SKM-1 treated with dmso at 0.1 percent for 144 hours (cell line): ENCODE data around the gene ICAM3.
"Not testable (repeated sequence)": the region's sequence is repeated elsewhere in the genome, so short reads cannot be mapped to it uniquely, and the experiment has no call there.

Source experiments
- DNase-seq: peaks from one replicate; lab custom pipeline; 2025; ENCODE audit not compliant: unreplicated experiment; lab: John Stamatoyannopoulos, UW

Gene ICAM3, protein sequence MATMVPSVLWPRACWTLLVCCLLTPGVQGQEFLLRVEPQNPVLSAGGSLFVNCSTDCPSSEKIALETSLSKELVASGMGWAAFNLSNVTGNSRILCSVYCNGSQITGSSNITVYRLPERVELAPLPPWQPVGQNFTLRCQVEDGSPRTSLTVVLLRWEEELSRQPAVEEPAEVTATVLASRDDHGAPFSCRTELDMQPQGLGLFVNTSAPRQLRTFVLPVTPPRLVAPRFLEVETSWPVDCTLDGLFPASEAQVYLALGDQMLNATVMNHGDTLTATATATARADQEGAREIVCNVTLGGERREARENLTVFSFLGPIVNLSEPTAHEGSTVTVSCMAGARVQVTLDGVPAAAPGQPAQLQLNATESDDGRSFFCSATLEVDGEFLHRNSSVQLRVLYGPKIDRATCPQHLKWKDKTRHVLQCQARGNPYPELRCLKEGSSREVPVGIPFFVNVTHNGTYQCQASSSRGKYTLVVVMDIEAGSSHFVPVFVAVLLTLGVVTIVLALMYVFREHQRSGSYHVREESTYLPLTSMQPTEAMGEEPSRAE

DNA sequence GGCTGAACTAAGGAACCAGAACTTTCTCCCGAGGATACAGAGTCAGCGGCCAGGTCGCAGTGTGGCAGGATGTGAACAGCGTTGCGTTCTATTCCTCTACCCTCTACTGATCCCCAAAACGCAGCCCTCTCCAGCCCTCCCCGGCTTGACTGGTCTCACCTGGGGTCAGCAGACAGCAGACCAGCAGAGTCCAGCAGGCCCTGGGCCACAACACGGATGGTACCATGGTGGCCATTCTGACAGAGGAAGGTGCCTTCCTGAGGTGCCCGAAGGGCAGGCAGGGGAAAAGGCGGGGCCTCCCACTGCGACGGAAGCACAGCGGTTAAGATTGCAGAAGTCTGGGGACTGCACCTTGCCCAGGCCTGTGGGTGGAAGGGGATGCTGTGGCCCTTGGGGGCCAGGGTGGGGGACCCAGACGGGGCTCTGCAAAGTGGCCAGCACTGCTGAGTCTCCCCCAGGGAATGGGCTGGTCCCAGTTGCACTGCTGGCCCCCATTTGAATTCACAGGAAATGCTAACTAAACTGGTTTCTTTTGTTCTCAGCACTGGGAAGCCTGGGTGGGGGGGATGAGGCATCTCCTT is at the start of gene ICAM3:
Gene ICAM3, minus strand, starts transcription at position 245 of the 581 bp plus-strand sequence. Its CDS starts 10 bp downstream, at position 235.
- DNase-seq, result peak; percentile 43

DNA sequence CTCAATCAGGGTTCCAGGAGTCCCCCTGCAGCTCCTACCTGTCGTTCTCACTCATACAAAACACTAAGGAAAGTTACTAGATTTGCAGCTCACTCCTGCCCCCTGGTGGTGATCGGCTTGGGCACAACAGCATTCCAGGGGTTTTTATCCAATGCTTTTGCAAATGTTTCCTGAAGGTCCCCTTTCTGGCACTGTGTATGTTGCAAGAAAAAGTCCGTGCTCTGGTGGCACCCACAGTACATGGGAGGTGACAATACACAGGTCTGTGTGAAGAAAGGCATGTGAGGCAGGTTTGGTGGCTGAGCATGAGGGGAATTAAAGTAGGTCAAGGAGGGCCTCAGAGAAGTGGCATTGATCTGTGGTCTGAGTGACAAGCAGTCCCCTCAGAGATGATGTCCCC is 49.5 kb upstream of the ICAM3 start:
- DNase-seq, result peak; percentile 57

DNA sequence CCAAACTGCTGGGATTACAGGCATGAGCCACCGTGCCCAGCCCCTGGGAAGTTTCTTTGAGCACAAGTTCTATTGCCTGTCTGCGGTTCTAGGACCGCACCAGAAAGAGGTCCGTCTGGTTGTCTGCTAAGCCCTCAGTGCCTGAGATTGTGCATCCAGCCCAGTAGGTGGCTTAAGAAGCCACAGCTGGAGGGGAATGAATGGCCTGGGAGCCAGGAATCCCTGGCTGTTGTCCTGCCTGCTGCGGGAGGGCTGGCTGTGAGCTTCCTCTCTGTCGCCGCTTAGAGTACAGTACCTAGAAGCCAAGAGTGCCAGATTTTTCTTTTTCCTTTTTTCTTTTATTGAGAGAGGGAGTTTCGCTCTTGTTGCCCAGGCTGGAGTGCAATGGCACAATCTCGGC is 45.2 kb upstream of the ICAM3 start:
- DNase-seq, result no peak

DNA sequence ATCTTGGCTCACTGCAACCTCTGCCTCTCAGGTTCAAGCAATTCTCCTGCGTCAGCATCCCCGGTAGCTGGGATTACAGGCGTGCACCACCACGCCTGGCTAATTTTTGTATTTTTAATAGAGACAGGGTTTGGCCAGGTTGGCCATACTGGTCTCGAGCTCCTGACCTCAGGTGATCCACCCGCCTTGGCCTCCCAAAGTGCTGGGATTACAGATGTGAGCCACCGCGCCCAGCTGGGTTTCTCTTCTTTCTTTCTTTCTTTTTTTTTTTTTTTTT is 43.7 kb upstream of the ICAM3 start:
- DNase-seq, result not testable (repeated sequence)

DNA sequence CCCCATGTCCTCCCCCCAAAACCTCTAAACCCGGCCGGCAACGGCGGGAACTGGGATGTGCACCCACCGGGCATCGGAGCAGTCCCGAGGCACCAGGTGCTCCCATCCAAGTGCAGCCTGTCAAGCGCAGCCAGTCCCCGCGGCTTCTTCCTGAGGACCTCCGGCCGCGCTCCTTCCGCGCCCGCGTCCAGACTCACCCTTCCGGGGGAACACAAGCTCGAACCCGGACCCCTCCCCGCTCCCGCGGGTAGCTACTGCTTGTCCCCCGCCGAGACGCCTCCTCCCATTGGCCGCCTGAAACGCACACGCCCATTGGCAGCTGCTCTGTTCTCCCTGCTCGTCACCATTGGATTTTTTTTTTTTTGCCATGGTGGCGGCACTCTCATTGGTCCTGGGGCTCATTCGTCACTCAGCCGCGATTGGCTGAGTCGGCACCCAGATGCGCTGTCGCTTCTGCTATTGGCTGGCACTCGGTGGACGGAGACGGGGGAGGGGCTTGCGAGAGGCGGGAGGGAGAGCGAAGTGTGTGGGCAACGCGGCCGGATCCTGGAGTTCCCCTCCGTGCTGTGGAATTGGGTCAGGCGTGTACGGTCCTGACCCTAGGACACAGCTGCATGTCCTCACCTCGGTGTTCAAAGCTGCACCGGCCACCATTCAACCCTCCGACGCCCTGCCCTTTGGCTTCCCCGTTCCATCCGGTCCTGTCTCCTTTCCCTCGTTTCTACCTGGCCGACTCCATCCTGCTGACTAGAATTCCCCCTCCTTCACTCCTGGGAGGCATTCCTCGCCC is 41.1 kb upstream of the ICAM3 start, which contains the start of gene TYK2:
Gene TYK2, minus strand, starts transcription at position 260 of the 790 bp plus-strand sequence. CDS start 2,166 bp downstream, outside the sequence.
- DNase-seq, result peak; percentile 98

DNA sequence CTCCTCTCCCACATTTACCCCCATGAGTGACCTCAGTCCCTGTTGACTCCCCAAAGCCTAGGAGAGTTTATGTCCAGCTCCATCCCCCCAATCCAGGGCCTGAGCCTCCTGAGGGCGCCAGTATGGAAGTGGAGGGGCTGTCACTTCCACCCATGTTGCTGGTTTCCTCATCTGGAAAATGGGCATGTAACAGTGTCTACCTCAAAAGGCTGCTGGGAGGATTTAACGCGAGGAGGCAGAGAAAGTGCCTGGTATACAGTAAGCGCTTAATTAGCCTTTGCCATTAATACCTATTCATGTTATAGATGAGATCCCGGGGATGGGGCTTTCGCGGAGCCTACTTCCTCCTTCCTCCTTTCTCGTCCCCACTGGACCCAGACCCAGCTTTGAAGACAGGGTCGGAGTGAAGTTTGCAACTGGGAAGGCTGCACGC is 40.5 kb upstream of the ICAM3 start:
- peak; percentile 44 for DNase-seq

DNA sequence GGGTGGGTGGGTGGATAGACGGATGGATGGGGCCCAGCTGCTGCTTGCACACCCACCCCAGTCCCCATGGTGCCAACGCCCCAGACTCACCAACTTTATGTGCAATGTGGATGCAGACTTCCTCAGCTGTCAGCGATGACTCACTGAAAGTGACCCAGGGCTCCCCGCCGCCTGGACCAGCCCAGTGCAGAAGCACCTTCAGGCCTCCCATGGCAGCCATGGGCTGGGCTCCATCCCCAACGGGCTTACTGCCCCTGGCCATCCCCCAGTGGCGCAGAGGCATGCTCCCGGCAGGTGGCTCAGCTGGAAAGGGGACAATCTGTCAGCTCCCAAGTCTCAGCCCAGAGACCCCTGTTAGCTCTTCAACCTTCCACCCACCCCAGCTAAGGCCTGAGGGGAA is 38.7 kb upstream of the ICAM3 start:
- no peak for DNase-seq

DNA sequence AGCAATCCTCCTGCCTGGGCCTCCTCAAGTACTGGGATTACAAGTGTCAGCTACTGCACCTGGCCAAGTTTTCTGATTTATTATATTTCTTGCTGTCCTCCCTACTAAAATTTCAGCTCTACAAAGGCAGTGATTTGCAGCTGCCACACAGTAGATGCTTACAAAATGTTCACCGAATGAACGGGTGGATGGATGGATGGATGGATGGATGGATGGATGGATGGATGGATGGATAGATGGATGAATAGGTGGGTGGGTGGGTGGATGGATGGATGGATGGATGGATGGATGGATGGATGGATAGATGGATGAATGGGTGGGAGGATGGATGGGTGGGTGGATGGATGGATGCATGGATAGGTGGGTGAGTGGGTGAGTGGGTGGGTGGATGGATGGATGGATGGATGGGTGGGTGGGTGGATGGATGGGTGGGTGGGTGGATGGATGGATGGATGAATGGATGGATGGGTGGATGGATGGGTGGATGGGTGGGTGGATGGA is 37.8 kb upstream of the ICAM3 start:
- DNase-seq, result not testable (repeated sequence)

DNA sequence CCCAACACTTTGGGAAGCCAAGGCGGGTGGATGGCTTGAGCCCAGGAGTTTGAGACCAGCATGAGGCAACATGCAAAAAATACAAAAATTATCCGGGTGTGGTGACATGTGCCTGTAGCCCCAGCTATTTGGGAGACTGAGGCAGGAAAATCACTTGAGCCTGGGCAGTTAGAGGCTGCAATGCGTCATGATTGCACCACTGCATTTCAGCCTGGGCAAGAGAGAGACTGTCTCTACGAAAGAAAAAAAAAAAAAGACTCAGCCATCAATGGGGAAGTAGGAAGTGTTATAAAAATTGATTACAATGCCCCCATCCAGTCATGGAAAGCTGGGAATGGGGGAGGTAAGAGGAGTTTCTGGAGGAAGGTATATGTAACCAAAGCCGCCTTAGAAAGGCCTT is 35.5 kb upstream of the ICAM3 start:
- DNase-seq, result peak; percentile 4

DNA sequence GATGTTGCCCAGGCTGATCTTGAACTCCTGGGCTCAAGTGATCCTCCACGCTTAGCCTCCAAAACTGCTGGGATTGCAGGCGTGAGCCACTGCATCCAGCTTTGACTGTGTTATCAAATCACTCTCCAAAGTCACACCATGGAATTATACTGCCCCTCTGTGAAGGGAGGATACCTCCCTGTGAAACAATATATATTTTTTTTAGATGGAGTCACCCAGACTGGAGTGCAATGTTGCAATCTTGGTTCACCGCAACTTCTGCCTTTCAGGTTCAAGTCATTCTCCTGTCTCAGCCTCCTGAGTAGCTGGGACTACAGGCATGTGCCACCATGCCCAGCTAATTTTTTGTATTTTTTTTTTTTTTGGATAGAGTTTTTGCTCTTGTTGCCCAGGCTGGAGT is 33.3 kb upstream of the ICAM3 start:
- DNase-seq, result peak; percentile 90

DNA sequence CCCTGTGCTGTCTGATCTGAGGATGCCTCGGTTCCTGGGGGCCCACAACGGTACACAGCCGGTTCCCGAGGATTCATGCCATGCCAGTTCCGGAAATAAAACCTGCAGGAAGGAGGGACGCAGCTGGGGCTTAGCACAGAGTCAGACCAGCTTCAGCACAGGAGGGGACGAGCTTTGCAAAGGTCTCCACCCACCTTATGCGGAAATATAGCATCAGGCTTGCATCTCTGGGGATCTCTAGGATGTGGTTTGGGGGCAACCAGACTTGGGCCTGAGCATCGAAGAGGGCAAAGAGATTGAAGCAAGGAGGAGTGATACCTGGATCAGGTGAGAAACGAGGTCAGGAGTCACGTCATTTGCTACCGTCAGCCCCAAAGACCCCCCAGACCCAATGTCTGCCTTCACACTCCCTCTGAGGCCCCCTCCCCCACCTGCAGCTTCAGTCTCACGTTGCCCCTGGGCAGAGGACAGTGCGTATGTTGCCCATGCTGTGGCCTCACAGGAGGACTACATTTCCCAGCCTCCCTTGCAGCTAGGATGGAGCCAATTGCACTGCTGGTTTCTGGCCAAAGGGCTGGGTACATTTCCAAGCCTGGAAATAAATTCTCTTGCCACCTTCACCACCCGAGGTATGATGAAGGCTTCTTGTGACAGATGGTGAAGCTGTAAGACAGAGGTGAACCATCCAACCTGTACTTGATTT is 28.8 kb upstream of the ICAM3 start:
- no peak for DNase-seq

DNA sequence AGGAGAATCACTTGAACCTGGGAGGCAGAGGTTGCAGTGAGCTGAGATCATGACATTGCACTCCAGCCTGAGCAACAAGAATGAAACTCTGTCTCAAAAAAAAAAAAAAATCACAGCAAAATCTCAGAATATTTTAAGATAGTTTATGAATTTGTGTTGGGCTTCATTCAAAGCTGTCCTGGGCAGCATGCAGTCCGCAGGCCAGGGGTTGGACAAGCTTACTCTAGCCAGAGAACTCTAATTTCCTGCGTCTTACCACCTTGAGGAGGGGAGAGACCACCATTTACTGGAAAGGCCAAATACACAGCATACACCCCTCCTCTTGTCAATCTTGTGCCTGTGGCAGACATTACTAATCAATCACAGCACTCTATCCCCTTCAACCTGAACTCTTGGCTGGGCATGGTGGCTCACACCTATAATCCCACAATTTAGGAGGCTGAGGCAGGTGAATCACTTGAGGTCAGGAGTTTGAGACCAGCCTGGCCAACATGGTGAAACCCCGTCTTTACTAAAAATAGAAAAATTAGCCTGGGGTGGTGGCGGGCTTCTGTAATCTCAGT is 27.6 kb upstream of the ICAM3 start:
- not testable (repeated sequence) for DNase-seq

DNA sequence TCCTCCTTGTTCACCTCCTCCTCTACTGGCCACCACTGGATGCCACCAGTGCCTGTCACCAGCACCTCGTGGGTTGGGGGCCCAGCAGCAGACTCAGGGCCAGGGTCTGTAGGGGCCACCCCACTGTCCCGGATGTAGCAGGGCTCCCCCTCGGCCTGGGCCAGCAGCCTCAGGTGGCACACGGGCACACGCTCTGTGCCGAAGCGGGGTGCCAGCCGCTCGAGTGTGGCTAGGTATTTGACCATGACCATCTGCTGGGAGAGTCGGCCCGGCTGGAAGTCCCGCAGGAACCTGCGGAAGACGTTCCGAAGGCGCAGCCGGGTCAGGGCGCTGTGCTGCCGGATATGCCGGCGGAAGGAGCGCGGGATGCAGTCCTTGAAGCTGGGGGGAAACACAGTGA is 26.1 kb upstream of the ICAM3 start:
- no peak for DNase-seq

DNA sequence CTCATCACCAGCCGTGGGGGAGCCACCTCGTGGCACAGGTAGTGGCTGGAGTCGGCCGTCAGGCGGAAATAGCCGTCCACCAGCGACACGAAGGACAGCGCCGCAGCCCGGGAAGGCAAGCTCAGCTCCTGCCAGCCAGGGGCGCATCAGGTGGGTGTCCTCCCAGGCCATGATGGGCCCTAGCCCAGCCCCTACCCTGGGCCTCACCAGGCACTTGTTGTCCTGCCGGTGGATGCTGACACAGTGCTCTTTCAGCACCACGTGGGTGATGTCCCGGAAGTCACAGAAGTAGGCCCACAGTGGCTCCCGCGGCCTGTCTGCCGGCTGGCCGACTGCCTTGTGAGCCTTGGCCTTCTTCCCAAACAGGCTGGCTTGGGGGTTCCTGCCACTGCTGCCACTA is 25.2 kb upstream of the ICAM3 start:
- no peak for DNase-seq

DNA sequence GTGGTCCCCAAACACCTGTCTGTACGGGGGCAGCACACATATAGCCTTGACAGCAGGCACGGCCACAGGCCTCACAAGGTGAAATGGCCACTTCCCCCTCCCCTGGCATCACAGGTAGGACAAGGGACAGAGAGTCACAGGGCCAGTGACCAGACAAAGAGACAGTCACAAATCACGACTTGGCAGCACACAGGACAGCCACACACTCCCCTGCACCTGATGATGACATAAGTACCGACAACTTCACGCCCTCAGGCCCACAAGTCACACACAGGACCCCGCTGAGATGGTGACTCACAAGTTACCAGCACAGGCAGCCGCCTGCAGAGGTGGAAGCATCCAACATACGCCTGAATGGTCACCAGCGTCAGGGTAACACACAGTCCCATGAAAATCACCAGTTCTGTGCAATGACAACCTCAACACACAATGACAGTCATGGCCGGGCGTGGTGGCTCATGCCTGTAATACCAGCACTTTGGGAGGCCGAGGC is 24.4 kb upstream of the ICAM3 start:
- no peak for DNase-seq

DNA sequence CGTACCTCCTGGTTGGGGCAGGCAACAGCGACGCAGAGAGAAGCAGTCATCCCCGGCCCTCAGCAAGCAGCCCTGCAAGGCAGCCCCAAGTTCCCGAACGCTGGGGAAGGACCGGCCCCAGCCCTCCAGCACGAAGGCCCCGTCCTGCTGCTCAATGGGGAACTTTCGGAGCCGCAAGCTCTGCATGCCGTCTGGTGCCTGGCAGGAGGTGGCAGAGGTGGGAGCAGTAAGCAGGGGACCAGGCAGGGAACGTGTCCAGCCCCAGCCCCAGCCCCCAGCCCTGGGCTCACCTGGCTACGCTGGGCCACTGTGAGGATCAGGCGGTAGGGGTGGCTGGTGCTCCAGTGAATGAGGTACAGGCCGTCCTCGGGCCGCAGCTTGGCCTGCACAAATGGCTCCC is 22.8 kb upstream of the ICAM3 start:
- DNase-seq, result no peak

DNA sequence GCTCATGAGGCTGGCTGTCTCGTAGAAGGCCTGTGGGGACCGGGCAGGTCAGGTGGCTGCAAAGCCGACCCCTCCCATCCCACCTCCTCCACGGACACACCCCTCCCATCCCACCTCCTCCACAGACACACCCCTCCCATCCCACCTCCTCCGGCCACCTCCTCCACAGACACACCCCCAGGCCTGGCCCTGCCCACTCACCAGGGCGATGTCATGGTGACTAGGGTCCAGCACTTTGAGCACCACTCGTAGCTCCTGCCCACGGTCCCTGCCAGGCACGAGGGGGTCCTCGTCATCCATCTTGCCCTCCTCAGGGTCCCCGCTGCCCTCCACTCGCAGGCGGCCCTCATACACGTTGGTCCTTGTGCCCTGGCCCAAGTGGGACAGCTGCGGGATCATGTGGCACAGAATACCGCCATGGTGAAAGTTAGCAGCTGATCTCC is 22.2 kb upstream of the ICAM3 start:
- DNase-seq, result no peak

DNA sequence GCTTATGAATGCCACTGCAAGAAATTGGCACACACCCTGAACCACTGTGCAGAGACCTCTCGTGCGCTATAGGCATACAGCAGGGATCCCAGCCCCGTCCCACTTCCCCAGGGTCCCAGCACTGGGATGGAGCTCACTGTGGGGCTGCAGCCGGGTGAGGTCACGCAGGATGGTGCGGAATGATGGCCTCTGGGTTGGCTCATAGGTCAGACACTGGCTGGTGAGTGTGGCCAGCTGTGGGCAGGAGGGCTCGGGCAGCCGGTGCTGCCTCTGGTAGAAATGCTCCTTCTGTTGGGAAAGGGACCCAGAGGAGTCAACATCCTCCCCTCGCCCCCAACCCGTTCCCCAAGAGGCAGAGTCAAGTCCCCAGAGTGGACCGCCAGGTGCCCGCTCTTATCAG is 17.0 kb upstream of the ICAM3 start:
- DNase-seq, result no peak

DNA sequence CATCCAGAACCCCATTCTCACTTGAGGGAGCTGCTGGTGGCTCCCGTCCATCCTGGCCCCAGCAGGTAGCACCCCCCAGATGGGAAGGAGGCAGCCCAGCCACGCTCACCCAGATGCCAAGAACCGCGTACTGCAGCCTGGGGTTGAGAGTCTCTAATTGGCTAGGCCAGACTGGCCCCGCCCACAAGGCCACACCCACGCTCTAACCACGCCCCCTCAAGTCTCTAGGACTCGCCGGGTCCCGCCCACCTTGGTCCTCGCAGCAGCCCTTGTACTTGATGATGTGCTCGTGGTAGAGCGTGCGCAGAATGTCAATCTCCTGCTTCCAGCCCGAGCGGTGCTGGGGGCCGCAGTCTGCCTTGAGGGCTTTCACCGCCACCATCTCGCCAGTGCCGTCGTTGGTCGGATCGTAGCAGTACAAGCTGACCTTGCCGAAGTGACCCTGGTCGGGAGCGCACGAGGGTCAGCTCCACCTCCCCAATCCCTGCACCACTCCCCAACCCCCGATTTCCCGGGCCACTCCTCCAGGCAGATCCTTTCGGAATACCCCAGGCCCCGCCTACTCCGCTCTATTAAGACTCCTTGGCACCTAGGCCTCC is 14.5 kb upstream of the ICAM3 start:
- no peak for DNase-seq
